Peyer's patch (tissue), 4 donors: ENCODE results near the gene ZCCHC17.

ENCODE experiments used
- POLR2A ChIP-seq, 2 donors: fragments of 450-650 bp; IDR thresholded peaks; one replicate each; pipeline ENCODE4 v1.5.1; 2017; ENCODE audit warnings: antibody characterized with exemption in 2 of 2, mild to moderate bottlenecking in 2 of 2, moderate library complexity in 2 of 2
- TF ChIP-seq, protein P1 (sequence below), 6 experiments: fragments of 450-650 bp in 4 of 6; fragments of 200-600 bp in 2 of 6; sonication (generic) in 1 of 6; IDR thresholded peaks; one replicate each; pipeline ENCODE4 v1.5.1; 2017 to 2019; ENCODE audit warnings: antibody characterized with exemption in 6 of 6, mild to moderate bottlenecking in 3 of 6, moderate library complexity in 1 of 6

DNA sequence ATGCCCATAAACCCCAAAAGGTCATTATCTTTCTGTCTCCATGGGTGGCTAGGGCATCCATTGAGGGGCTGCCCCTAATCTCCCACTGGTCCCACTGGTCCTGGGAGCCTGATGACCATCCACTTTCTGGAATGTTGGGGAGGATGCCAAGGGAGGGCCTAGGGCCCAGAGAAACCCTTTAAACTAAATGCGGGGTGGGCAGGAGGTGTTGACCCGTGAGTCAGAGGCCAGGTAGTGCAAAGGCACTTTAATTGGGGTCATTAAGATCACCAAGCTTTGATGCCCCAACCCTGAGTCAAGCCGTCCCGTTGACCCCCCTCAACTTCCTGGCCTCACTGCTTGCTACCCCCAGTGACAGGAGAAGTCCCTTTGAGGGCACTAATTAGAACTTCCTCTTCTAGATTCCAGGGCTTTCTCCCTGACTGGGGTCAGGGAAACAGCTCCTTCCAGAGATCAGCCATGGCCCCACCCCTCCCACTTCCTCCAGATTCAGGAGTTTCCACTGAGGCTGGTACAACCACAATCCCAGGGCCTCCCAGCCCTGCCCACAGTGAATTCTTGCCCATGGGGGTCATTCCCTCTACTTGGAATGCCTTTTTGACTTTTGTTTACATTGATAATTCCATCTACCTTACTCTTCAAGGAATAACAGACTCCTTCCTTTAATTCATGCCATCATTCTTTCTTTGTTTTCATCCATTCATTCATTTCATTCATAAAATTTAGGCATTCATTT, 100.7 kb downstream of the ZCCHC17 start:
- TF ChIP-seq, protein P1, sequence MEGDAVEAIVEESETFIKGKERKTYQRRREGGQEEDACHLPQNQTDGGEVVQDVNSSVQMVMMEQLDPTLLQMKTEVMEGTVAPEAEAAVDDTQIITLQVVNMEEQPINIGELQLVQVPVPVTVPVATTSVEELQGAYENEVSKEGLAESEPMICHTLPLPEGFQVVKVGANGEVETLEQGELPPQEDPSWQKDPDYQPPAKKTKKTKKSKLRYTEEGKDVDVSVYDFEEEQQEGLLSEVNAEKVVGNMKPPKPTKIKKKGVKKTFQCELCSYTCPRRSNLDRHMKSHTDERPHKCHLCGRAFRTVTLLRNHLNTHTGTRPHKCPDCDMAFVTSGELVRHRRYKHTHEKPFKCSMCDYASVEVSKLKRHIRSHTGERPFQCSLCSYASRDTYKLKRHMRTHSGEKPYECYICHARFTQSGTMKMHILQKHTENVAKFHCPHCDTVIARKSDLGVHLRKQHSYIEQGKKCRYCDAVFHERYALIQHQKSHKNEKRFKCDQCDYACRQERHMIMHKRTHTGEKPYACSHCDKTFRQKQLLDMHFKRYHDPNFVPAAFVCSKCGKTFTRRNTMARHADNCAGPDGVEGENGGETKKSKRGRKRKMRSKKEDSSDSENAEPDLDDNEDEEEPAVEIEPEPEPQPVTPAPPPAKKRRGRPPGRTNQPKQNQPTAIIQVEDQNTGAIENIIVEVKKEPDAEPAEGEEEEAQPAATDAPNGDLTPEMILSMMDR (IDR thresholded peaks at IDR 0.05): no peak
- no peak for TF ChIP-seq POLR2A (IDR thresholded peaks at IDR 0.05)
